Activated CD8-positive, alpha-beta memory T cell treated with anti-CD3 and anti-CD28 coated beads for 24 hours (primary cell): ENCODE results near the gene ARCN1.

Source experiments
- DNase-seq: peaks from one replicate; pipeline ENCODE4 v3.0.0-alpha.2; 2020

The ARCN1 gene

GRCh38 chr11:118640332-118641154 is 68.3 kb downstream of the ARCN1 start:
- no peak for DNase-seq

- DNase-seq = no peak
Measured at GRCh38 chr11:118641397-118642019, 69.3 kb downstream of the ARCN1 start.

GRCh38 chr11:118643142-118643994 is 71.2 kb downstream of the ARCN1 start:
- no peak for DNase-seq

- DNase-seq = no peak
Measured at GRCh38 chr11:118643995-118644345, 71.8 kb downstream of the ARCN1 start.

- no peak for DNase-seq
Measured at GRCh38 chr11:118644496-118644895, 72.3 kb downstream of the ARCN1 start.

GRCh38 chr11:118645066-118645715 is 73.0 kb downstream of the ARCN1 start:
- no peak for DNase-seq

GRCh38 chr11:118646393-118646792 is 74.2 kb downstream of the ARCN1 start:
- no peak for DNase-seq

- DNase-seq = no peak
Measured at GRCh38 chr11:118648291-118648690, 76.1 kb downstream of the ARCN1 start.

GRCh38 chr11:118649941-118650340 is 77.7 kb downstream of the ARCN1 start:
- DNase-seq = no peak

GRCh38 chr11:118650366-118650765 is 78.2 kb downstream of the ARCN1 start:
- no peak for DNase-seq

- no peak for DNase-seq
Measured at GRCh38 chr11:118651820-118652219, 79.6 kb downstream of the ARCN1 start.
